Memory B cell (primary cell): Measurements from ENCODE around the gene TMEM255B.

Experiments
- ATAC-seq: fragments of 150-1000 bp; cut with Tn5 transposase; 2 replicates; pipeline ENCODE4 v1.10.0; 2021; ENCODE audit warnings: low read depth, mild to moderate bottlenecking, moderate library complexity
- DNase-seq, 2 donors: peaks; one replicate each; pipeline ENCODE4 v3.0.0; 2022; ENCODE audit warnings: low spot score in 2 of 2
- H3K27ac Mint-ChIP-seq: one replicate; pipeline ENCODE4 v1.8.0; 2022; ENCODE audit warnings: mild to moderate bottlenecking, moderate library complexity, mixed read lengths
- H3K27me3 Mint-ChIP-seq: one replicate; pipeline ENCODE4 v1.8.0; 2022; ENCODE audit warnings: mixed read lengths
- H3K36me3 Mint-ChIP-seq: one replicate; pipeline ENCODE4 v1.8.0; 2022; ENCODE audit warnings: mild to moderate bottlenecking, mixed read lengths
- H3K4me1 Mint-ChIP-seq: one replicate; pipeline ENCODE4 v1.8.0; 2022; ENCODE audit warnings: mixed read lengths
- H3K4me3 Mint-ChIP-seq: one replicate; pipeline ENCODE4 v1.8.0; 2022; ENCODE audit warnings: mild to moderate bottlenecking, moderate library complexity, mixed read lengths
- H3K9me3 Mint-ChIP-seq: one replicate; pipeline ENCODE4 v1.8.0; 2022; ENCODE audit warnings: mixed read lengths

The TMEM255B gene

GRCh38 chr13:113763961-113764792 is 5.2 kb downstream of the TMEM255B start:
- no peak overlapping the region for H3K4me3 Mint-ChIP-seq
- no peak overlapping the region for H3K27ac Mint-ChIP-seq
- ATAC-seq: no peak
- H3K4me1 Mint-ChIP-seq: peaks cover 5% of the 10 kb centered on the region
- H3K27me3 Mint-ChIP-seq: peaks cover 17% of the 10 kb centered on the region
- DNase-seq: no peak
- no peaks in the 10 kb centered on the region for H3K9me3 Mint-ChIP-seq
- H3K36me3 Mint-ChIP-seq: no peaks in the 10 kb centered on the region

GRCh38 chr13:113764793-113765563 is 6.0 kb downstream of the TMEM255B start:
- Mint-ChIP-seq H3K4me3 (no peak overlapping the region), H3K27ac (no peak overlapping the region), H3K9me3 (no peaks in the 10 kb centered on the region), H3K36me3 (no peaks in the 10 kb centered on the region), H3K27me3 (peaks cover 17% of the 10 kb centered on the region), H3K4me1 (no peaks in the 10 kb centered on the region)
- ATAC-seq (no peak), DNase-seq (no peak)

- no peak overlapping the region for H3K27ac Mint-ChIP-seq
Observed at GRCh38 chr13:113765564-113765910, 6.5 kb downstream of the TMEM255B start.

GRCh38 chr13:113766035-113766800 is 7.2 kb downstream of the TMEM255B start:
- Mint-ChIP-seq H3K27me3 (peaks cover 15% of the 10 kb centered on the region), H3K36me3 (no peaks in the 10 kb centered on the region), H3K4me1 (no peaks in the 10 kb centered on the region), H3K9me3 (no peaks in the 10 kb centered on the region), H3K4me3 (no peak overlapping the region), H3K27ac (no peak overlapping the region)
- no peak for ATAC-seq
- no peak for DNase-seq

More at GRCh38 chr13:113765564-113765910, 6.5 kb downstream of the TMEM255B start:
- no peaks in the 10 kb centered on the region for H3K4me1 Mint-ChIP-seq
- H3K27me3 Mint-ChIP-seq: peaks cover 15% of the 10 kb centered on the region
- H3K4me3 Mint-ChIP-seq: no peak overlapping the region
- DNase-seq (no peak), ATAC-seq (no peak)
- no peaks in the 10 kb centered on the region for H3K36me3 Mint-ChIP-seq
- no peaks in the 10 kb centered on the region for H3K9me3 Mint-ChIP-seq

GRCh38 chr13:113767366-113767765 is 8.3 kb downstream of the TMEM255B start:
- DNase-seq: no peak
- no peaks in the 10 kb centered on the region for H3K9me3 Mint-ChIP-seq
- H3K27ac Mint-ChIP-seq: no peak overlapping the region
- H3K27me3 Mint-ChIP-seq: peaks cover 10% of the 10 kb centered on the region
- no peak overlapping the region for H3K4me3 Mint-ChIP-seq
- no peaks in the 10 kb centered on the region for H3K36me3 Mint-ChIP-seq
- ATAC-seq: no peak
- H3K4me1 Mint-ChIP-seq: no peaks in the 10 kb centered on the region

- H3K36me3 Mint-ChIP-seq: no peaks in the 10 kb centered on the region
- H3K27ac Mint-ChIP-seq: no peak overlapping the region
- DNase-seq (no peak), ATAC-seq (no peak)
- H3K27me3 Mint-ChIP-seq: peaks cover 8% of the 10 kb centered on the region
- no peaks in the 10 kb centered on the region for H3K9me3 Mint-ChIP-seq
- no peak overlapping the region for H3K4me3 Mint-ChIP-seq
- H3K4me1 Mint-ChIP-seq: no peaks in the 10 kb centered on the region
Observed at GRCh38 chr13:113768018-113768905, 9.2 kb downstream of the TMEM255B start.

GRCh38 chr13:113769106-113769505 is 10.1 kb downstream of the TMEM255B start:
- no peak overlapping the region for H3K27ac Mint-ChIP-seq
- H3K4me1 Mint-ChIP-seq: no peaks in the 10 kb centered on the region
- H3K36me3 Mint-ChIP-seq: no peaks in the 10 kb centered on the region
- H3K9me3 Mint-ChIP-seq: no peaks in the 10 kb centered on the region
- no peak overlapping the region for H3K4me3 Mint-ChIP-seq
- ATAC-seq (no peak), DNase-seq (no peak)
- H3K27me3 Mint-ChIP-seq: peaks cover 4% of the 10 kb centered on the region

GRCh38 chr13:113769881-113770280 is 10.9 kb downstream of the TMEM255B start:
- no peaks in the 10 kb centered on the region for H3K36me3 Mint-ChIP-seq
- DNase-seq: no peak
- H3K4me3 Mint-ChIP-seq: no peak overlapping the region
- H3K4me1 Mint-ChIP-seq: no peaks in the 10 kb centered on the region
- ATAC-seq: no peak
- no peak overlapping the region for H3K27ac Mint-ChIP-seq
- H3K9me3 Mint-ChIP-seq: no peaks in the 10 kb centered on the region
- peaks cover 4% of the 10 kb centered on the region for H3K27me3 Mint-ChIP-seq

GRCh38 chr13:113770441-113770840 is 11.4 kb downstream of the TMEM255B start:
- no peak overlapping the region for H3K4me3 Mint-ChIP-seq
- ATAC-seq (no peak), DNase-seq (no peak)
- no peaks in the 10 kb centered on the region for H3K4me1 Mint-ChIP-seq
- peaks cover 2% of the 10 kb centered on the region for H3K27me3 Mint-ChIP-seq
- H3K9me3 Mint-ChIP-seq: no peaks in the 10 kb centered on the region
- H3K27ac Mint-ChIP-seq: no peak overlapping the region
- H3K36me3 Mint-ChIP-seq: no peaks in the 10 kb centered on the region

GRCh38 chr13:113770937-113771336 is 11.9 kb downstream of the TMEM255B start:
- H3K9me3 Mint-ChIP-seq: no peaks in the 10 kb centered on the region
- no peak overlapping the region for H3K4me3 Mint-ChIP-seq
- DNase-seq (no peak), ATAC-seq (no peak)
- H3K27me3 Mint-ChIP-seq: peaks cover 2% of the 10 kb centered on the region
- no peaks in the 10 kb centered on the region for H3K36me3 Mint-ChIP-seq
- no peak overlapping the region for H3K27ac Mint-ChIP-seq
- H3K4me1 Mint-ChIP-seq: no peaks in the 10 kb centered on the region

GRCh38 chr13:113771709-113772331 is 12.8 kb downstream of the TMEM255B start:
- H3K27me3 Mint-ChIP-seq: peaks cover 2% of the 10 kb centered on the region
- ATAC-seq: no peak
- no peak for DNase-seq
- H3K27ac Mint-ChIP-seq: no peak overlapping the region
- H3K4me3 Mint-ChIP-seq: no peak overlapping the region
- no peaks in the 10 kb centered on the region for H3K36me3 Mint-ChIP-seq
- no peaks in the 10 kb centered on the region for H3K4me1 Mint-ChIP-seq
- no peaks in the 10 kb centered on the region for H3K9me3 Mint-ChIP-seq

- H3K36me3 Mint-ChIP-seq: no peaks in the 10 kb centered on the region
- no peak overlapping the region for H3K27ac Mint-ChIP-seq
- no peak overlapping the region for H3K4me3 Mint-ChIP-seq
- DNase-seq: no peak
- no peak for ATAC-seq
- H3K27me3 Mint-ChIP-seq: peaks cover 14% of the 10 kb centered on the region
- no peaks in the 10 kb centered on the region for H3K4me1 Mint-ChIP-seq
- H3K9me3 Mint-ChIP-seq: no peaks in the 10 kb centered on the region
Observed at GRCh38 chr13:113774177-113775107, 15.4 kb downstream of the TMEM255B start.
